RPMI8226 (cell line): Measurements from ENCODE around the gene TMPRSS9.

ENCODE experiments used
- DNase-seq: peaks from one replicate; pipeline ENCODE4 v3.0.0-alpha.2; 2015

Gene TMPRSS9

GRCh38 chr19:2329501-2329916 is 30.6 kb upstream of the TMPRSS9 start:
- no peak for DNase-seq

DNA sequence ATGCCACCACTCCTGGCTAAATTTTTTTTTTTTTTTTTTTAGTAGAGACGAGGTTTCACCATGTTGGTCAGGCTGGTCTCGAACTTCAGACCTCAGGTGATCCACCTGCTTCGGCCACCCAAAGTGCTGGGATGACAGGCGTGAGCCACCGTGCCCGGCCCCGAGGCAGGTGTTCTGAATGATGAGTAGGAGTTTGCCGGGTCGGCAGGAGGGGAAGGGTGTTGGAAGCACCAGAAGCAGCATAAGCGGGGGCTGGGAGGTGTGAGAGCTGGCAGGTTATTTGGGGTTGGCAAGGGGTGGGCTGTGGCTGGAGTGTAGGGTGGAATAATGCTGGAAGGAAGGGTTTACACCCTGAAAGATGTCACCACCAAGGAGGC is 29.8 kb upstream of the TMPRSS9 start:
- DNase-seq: no peak

- no peak for DNase-seq
These were observed 29.3 kb upstream of the TMPRSS9 start for GRCh38 chr19:2330632-2331284.

- DNase-seq: no peak
These were observed 28.3 kb upstream of the TMPRSS9 start for GRCh38 chr19:2331601-2332246.

GRCh38 chr19:2332341-2333026 is 27.6 kb upstream of the TMPRSS9 start:
- peak; percentile 41 for DNase-seq

GRCh38 chr19:2333027-2333806 is 26.8 kb upstream of the TMPRSS9 start:
- peak; percentile 81 for DNase-seq

GRCh38 chr19:2333807-2334211 is 26.3 kb upstream of the TMPRSS9 start:
- no peak for DNase-seq

DNA sequence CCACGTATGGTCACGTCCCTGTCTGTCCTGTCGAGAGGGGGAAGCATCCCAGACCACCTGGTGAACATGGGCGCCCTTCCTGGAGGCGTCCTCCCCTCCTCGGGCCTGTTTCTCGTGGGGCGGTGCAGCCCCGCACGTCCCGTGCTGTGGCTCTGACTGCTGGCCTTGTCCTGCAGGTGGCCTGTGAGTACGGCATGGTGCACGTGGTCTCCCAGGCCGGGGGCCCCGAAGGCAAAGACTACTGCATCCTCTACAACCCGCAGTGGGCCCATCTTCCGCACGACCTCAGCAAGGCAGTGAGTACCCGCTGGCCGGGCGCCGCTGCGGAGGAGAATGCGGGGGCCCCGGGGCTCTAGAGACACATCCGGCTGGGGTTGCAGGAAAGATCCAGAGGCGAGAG is 25.6 kb upstream of the TMPRSS9 start:
- DNase-seq: no peak

- no peak for DNase-seq
These were observed 24.8 kb upstream of the TMPRSS9 start for GRCh38 chr19:2334986-2335846.

- DNase-seq: no peak
These were observed 24.2 kb upstream of the TMPRSS9 start for GRCh38 chr19:2335848-2336247.

DNA sequence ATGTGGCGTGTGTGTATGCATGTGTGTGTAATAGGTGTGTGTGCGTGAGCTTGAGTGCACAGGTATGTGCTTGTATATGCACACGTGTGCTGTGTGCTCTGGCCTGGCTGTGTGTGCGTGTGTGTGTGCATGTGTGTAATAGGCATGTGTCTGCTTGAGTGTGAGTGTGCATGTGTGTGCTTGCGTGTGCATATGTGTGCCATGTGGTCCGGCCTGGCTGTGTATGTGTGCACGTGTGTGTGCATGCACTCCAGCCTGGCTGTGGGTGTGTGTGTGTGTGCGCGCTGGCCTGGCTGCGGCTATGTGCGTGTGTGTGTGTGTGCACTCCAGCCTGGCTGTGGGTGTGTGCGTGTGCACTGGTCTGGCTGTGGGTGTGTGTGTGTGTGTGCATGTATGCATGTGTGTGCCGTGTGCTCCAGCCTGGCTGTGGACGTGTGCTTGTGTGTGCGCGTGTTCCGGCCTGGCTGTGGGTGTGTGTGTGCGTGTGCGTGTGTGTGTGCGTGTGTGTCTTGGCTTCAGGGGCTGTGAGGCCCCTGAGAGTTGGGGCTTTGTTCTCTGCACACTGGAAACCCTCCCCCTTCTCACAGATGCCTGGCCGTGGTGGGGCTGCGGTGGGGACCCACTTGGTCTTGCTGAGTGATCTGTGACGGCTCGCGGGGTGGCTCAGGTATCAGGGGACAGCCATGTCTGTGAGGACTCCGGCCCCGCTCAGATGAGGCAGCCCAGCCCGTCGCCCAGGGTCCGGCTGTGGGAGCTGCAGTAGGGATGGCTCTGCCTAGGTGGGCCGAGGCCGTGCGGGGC is 23.3 kb upstream of the TMPRSS9 start:
- DNase-seq: no peak

GRCh38 chr19:2337329-2337707 is 22.7 kb upstream of the TMPRSS9 start:
- DNase-seq: no peak

GRCh38 chr19:2338055-2338615 is 21.9 kb upstream of the TMPRSS9 start:
- no peak for DNase-seq

- DNase-seq: no peak
These were observed 21.1 kb upstream of the TMPRSS9 start for GRCh38 chr19:2338751-2339643.

DNA sequence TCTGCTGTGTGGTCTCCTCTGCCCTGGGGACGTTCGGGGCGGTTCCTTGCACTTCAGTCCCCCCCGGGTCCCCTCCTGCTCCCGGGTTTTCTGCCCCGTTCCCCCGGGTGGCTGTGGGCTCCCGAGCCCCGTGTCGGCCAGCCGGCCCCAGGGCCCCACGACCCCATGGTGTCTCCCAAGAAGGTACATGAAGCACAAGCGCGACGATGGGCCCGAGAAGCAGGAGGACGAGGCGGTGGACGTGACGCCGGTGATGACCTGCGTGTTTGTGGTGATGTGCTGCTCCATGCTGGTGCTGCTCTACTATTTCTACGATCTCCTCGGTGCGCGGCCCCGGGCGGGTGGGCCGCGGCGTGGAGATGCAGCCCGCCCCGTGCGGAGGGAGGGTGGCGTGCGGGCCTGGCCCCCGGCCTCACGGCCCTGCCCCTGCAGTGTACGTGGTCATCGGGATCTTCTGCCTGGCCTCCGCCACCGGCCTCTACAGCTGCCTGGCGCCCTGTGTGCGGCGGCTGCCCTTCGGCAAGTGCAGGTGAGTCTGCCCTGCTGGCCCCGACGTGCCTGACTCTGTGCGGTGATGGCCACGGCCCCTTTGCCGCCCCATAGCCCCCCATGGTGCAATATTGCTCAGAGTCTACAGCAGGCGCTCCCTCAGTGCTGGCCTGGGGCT is 20.3 kb upstream of the TMPRSS9 start:
- DNase-seq: no peak

GRCh38 chr19:2340496-2341243 is 19.4 kb upstream of the TMPRSS9 start:
- DNase-seq: no peak

DNA sequence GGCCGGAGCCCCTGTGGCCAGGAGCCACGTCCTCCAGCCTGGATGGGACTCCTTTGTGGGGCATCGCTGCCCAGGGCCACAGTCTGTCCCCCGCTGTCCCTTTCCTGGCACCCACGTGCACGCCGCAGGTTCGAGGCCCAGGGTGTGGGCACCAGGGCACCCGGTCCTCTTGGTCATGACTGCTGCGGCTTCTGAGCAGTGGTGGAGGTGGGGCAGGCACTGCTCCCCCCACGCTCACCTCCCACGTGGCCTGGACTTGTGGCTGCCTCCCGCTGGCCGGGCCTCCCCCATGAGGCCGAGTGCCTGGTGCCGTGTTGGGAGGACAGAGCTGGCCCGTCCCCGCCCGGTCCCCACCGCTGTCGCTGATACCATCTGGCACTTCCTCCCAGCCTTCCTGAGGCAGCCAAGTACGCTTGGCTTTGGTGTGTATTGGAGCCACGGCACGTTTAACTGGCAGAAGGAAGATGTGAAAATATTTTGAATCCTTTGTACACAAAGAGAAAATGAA is 18.8 kb upstream of the TMPRSS9 start:
- DNase-seq: no peak

- DNase-seq: no peak
These were observed 18.1 kb upstream of the TMPRSS9 start for GRCh38 chr19:2341982-2342381.
